ENCODE measurements around the gene YPEL2. TPM values are rescaled to one million over a fixed set of nuclear protein-coding genes. Genes with fewer than 3 reads are reported as not detected.

Gene YPEL2
- total and polyA plus RNA-seq, 9 donors = 6.6 to 28.1 (median 10.6) TPM

GRCh38 chr17:59369031-59369975 lies 37.8 kb downstream of the YPEL2 start:
- no peak overlapping the region for H3K4me3 ChIP-seq
- H3K27ac ChIP-seq = no peak overlapping the region
- peaks cover 52% of the 10 kb centered on the region for H3K4me1 ChIP-seq (ENCODE audit: insufficient read depth)
- intact Hi-C loops (cut with DNase I) = loop anchor here in 1 of 4 donors (5.0 kb wide), 1 partner anchor 37 kb away; the partner anchor contains the start of gene YPEL2
- 80 to 88% (median 85%) methylated on average over 9 of the region's 9 CpGs for WGBS, 3 donors
- DNase-seq = no peak
- H3K27me3 ChIP-seq = no peaks in the 10 kb centered on the region
- no peak for TF ChIP-seq CTCF (IDR thresholded peaks at IDR 0.05)
- no peak for TF ChIP-seq EP300 (IDR thresholded peaks at IDR 0.05)
- no peak for TF ChIP-seq POLR2A (IDR thresholded peaks at IDR 0.05)
- H3K36me3 ChIP-seq = no peaks in the 10 kb centered on the region
- no peaks in the 10 kb centered on the region for H3K9me3 ChIP-seq

DNA sequence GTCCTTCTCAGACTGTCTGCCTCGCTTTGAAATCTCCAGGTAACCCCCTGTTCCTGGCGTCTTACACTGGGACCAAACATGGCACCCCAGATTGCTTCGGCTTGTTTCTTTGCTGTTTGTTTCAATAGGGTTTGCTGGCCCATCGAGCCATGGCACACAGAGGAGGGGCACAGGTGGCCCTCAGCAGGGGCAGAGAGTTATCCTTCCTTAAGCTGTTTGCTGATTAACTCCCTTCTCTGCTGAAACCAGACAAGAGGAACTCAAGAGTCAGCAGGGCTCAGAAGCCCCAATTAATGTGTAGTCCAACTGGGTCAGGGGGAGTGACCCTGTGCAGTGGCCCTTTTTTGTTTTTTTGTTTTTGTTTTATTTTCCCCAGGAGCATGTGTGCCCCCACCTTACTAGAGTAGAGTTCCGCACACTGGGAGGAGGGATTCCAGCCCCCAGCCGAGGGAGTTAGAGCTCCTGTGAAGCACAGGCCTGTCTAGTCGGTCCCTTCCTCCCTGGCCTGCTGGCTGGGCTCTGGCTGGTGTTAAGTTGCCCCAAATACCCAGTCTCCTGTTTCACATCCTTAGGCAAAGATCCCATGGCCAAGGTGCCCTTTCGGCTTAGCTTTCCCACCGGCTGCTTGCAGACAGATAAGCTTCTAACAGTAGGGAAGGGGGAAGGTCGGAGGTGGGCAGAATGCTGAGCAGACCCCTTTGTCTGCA lies 39.3 kb downstream of the YPEL2 start:
- Histone ChIP-seq H3K27ac (peak overlapping the region; percentile 54 to 60), H3K4me3 (no peak overlapping the region), H3K27me3 (no peaks in the 10 kb centered on the region), H3K36me3 (no peaks in the 10 kb centered on the region), H3K9me3 (no peaks in the 10 kb centered on the region), H3K4me1 (ENCODE audit: insufficient read depth) (peaks cover 45% of the 10 kb centered on the region)
- no peak for DNase-seq
- WGBS, 3 donors = 72 to 73% (median 73%) methylated on average over 10 of the region's 10 CpGs
- TF ChIP-seq POLR2A (IDR thresholded peaks at IDR 0.05) = no peak
- no peak for TF ChIP-seq CTCF (IDR thresholded peaks at IDR 0.05)
- TF ChIP-seq EP300 (IDR thresholded peaks at IDR 0.05) = no peak
- intact Hi-C loops (cut with DNase I) = loop anchor here in 1 of 4 donors (5.0 kb wide), 1 partner anchor 57 kb away; no protein-coding TSS in a partner anchor

DNA sequence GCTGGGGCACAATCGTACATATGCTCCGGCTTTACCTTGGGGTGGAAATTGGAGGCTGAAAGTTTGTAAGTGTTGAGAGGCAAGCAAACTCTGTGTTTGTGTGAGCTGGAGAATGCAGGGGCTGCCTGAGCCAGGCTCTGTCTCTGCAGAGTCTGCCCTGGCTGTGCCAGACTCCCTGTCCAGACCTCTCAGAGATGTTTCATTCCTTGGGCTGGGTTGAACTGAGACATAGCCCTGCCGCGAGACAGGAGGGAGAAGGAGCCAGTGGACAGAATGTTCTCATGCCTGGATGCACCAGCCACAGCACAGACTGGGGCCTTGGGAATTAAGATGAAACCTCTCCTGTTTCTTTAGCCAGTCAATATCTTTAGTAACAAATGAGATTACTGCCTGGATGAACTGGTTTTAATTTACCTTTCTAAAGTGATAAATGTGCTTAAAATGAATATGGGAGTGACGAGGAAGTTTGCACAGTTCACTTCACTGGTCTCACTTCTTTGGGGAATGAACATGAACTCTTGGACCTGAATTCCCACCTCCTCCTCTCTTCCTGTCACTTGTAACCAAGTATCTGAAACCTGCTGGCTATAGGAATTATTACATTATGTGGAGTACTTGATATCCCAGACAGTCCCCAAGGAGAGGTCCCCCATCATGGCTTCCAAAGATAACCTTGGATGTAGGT lies 40.1 kb downstream of the YPEL2 start:
- Histone ChIP-seq H3K4me1 (ENCODE audit: insufficient read depth) (peaks cover 37% of the 10 kb centered on the region), H3K4me3 (no peak overlapping the region), H3K36me3 (no peaks in the 10 kb centered on the region), H3K27ac (peak overlapping the region; percentile 54 to 60), H3K27me3 (no peaks in the 10 kb centered on the region), H3K9me3 (no peaks in the 10 kb centered on the region)
- TF ChIP-seq EP300 (IDR thresholded peaks at IDR 0.05) = no peak
- TF ChIP-seq CTCF (IDR thresholded peaks at IDR 0.05) = no peak
- no peak for TF ChIP-seq POLR2A (IDR thresholded peaks at IDR 0.05)
- peak in 2 of 5 donors; percentile 24 to 58 for DNase-seq
- intact Hi-C loops (cut with DNase I) = loop anchor here in 1 of 4 donors (5.0 kb wide), 1 partner anchor 56 kb away; no protein-coding TSS in a partner anchor
- 36 to 40% (median 37%) methylated on average over 5 of the region's 5 CpGs for WGBS, 3 donors
